Activated T-cell treated with anti-CD3 and anti-CD28 coated beads, Interleukin-2, amount 50 U/mL, for 72 hours (primary cell): ENCODE results near the gene SPANXN2. TPM values are rescaled to one million over a fixed set of nuclear protein-coding genes. Genes with fewer than 3 reads are reported as not detected.
"Not testable (repeated sequence)": the region's sequence is repeated elsewhere in the genome, so short reads cannot be mapped to it uniquely, and the experiment has no call there.

Source experiments
- ATAC-seq, 2 donors: fragments of 150-1000 bp; cut with Tn5 transposase; replicated peaks in 1 of 2; 2 replicates each; pipeline ENCODE4 v1.10.0; 2021; ENCODE audit warnings: moderate library complexity in 2 of 2, mild to moderate bottlenecking in 1 of 2
- DNase-seq, 2 donors: peaks; one replicate each; pipeline ENCODE4 v3.0.0; 2021 to 2022; ENCODE audit warnings: mixed read lengths in 1 of 2
- H3K27ac Mint-ChIP-seq: one replicate; pipeline ENCODE4 v1.8.0; 2022; ENCODE audit warnings: mild to moderate bottlenecking, moderate library complexity, mixed read lengths
- H3K27me3 Mint-ChIP-seq: one replicate; pipeline ENCODE4 v1.8.0; 2022; ENCODE audit warnings: low read depth, mixed read lengths
- H3K36me3 Mint-ChIP-seq, 2 donors: one replicate each; pipeline ENCODE4 v1.8.0; 2022; ENCODE audit warnings: mixed read lengths in 2 of 2, mild to moderate bottlenecking in 1 of 2; ENCODE audit not compliant: insufficient read depth in 2 of 2
- H3K4me1 Mint-ChIP-seq: one replicate; pipeline ENCODE4 v1.8.0; 2022; ENCODE audit warnings: low read depth, mixed read lengths
- H3K4me3 Mint-ChIP-seq, 2 donors: one replicate each; pipeline ENCODE4 v1.8.0; 2022; ENCODE audit warnings: mild to moderate bottlenecking in 2 of 2, mixed read lengths in 2 of 2, moderate library complexity in 2 of 2
- H3K9me3 Mint-ChIP-seq, 2 donors: one replicate each; pipeline ENCODE4 v1.8.0; 2022; ENCODE audit warnings: mixed read lengths in 2 of 2
- total RNA-seq, 2 donors: library from RNA; stranded (reverse); gene quantifications; one replicate each; pipeline ENCODE4 v1.2.3, GENCODE V29; 2022

SPANXN2 gene
- total RNA-seq: not detected

- peaks cover 30% of the 10 kb centered on the region for H3K27me3 Mint-ChIP-seq
- not testable (repeated sequence) for H3K36me3 Mint-ChIP-seq, H3K4me3 Mint-ChIP-seq, DNase-seq, H3K4me1 Mint-ChIP-seq, H3K27ac Mint-ChIP-seq, ATAC-seq
- H3K9me3 Mint-ChIP-seq: peaks cover 8 to 18% of the 10 kb centered on the region in 2 donors
Measured at GRCh38 chrX:143720652-143721051, at the start of gene SPANXN2. TSS of gene SPANXN2 (minus strand) at chrX:143720752. CDS start at chrX:143720668, 84 bp downstream.

GRCh38 chrX:143768976-143769375, 48.4 kb upstream of the SPANXN2 start:
- Mint-ChIP-seq H3K27me3 (no peaks in the 10 kb centered on the region), H3K9me3 (peaks cover 5 to 11% of the 10 kb centered on the region in 2 donors), H3K4me3 (no peak overlapping the region), H3K27ac (no peak overlapping the region), H3K36me3 (peaks cover 0 to 2% of the 10 kb centered on the region in 2 donors), H3K4me1 (no peaks in the 10 kb centered on the region)
- ATAC-seq (no peak), DNase-seq (no peak)

GRCh38 chrX:143767789-143768188, 47.2 kb upstream of the SPANXN2 start:
- H3K4me3 Mint-ChIP-seq, H3K4me1 Mint-ChIP-seq, DNase-seq, H3K27me3 Mint-ChIP-seq, H3K27ac Mint-ChIP-seq, ATAC-seq, H3K36me3 Mint-ChIP-seq, H3K9me3 Mint-ChIP-seq: not testable (repeated sequence)

DNA sequence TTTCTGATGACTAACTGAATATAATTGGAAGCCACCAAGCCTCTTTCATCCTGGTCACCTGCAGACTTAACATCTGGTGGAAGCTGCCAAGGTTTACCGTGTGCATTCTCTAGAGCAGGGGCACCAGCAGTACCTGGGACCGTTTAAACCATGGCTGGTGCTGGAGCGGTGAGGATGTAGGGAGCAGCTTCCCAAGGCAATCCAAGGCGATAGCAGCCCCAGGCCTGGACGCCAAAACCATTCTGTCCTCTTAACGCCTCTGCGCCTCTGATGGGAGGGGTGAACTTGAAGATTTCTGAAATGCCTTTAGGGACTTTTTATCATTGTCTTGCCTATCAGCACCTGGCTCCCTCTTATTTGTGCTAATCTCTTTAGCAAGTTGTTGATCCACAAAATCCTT, 37.3 kb upstream of the SPANXN2 start:
- Mint-ChIP-seq H3K4me3 (no peak overlapping the region), H3K9me3 (peaks cover 0 to 4% of the 10 kb centered on the region in 2 donors), H3K4me1 (no peaks in the 10 kb centered on the region), H3K27me3 (no peaks in the 10 kb centered on the region), H3K27ac (no peak overlapping the region), H3K36me3 (no peaks in the 10 kb centered on the region)
- no peak for DNase-seq
- no peak for ATAC-seq

DNA sequence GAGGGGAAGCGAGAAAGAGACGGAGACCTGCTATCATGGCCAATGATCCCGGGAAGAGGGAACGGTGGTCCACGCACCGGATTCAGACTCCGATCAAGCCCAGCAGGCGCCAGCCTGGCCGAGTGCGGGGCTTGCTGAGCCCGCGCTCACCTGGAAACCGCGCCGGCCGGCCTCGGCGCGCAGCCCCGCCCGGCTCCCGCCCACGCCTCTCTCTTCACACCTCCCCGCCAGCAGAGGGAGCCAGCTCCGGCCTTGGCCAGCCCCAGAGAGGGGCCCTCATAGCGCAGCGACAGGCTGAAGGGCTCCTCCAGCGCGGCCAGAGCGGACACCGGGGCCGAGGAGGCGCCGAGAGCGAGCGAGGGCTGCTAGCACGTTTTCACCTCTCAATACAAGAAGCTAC, 36.8 kb upstream of the SPANXN2 start:
- Mint-ChIP-seq H3K4me1 (no peaks in the 10 kb centered on the region), H3K27me3 (no peaks in the 10 kb centered on the region), H3K36me3 (no peaks in the 10 kb centered on the region), H3K9me3 (peaks cover 0 to 3% of the 10 kb centered on the region in 2 donors), H3K4me3 (no peak overlapping the region), H3K27ac (no peak overlapping the region)
- no peak for ATAC-seq
- DNase-seq: no peak

DNA sequence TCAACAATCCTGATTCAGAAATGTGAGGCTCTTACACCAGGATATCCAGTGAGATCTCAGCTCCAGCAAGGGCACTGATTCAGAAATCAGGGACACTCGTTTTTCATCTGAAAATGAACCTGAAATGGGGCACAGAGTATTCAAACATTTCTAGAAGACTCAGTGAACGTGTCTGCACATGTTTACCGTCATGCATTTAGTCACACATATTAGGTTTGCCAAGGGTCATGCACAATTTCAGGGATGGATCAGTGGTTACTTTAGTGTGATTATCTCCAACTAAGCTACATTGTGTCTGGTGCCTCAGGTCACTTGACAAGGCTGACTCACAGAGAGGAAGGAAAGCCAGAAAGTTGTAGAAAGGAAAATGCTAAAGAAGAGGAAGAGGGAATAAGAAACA, 33.6 kb upstream of the SPANXN2 start:
- Mint-ChIP-seq H3K36me3 (no peaks in the 10 kb centered on the region), H3K9me3 (peaks cover 0 to 3% of the 10 kb centered on the region in 2 donors), H3K4me1 (no peaks in the 10 kb centered on the region), H3K27me3 (no peaks in the 10 kb centered on the region), H3K27ac (no peak overlapping the region), H3K4me3 (no peak overlapping the region)
- no peak for ATAC-seq
- DNase-seq: no peak

DNA sequence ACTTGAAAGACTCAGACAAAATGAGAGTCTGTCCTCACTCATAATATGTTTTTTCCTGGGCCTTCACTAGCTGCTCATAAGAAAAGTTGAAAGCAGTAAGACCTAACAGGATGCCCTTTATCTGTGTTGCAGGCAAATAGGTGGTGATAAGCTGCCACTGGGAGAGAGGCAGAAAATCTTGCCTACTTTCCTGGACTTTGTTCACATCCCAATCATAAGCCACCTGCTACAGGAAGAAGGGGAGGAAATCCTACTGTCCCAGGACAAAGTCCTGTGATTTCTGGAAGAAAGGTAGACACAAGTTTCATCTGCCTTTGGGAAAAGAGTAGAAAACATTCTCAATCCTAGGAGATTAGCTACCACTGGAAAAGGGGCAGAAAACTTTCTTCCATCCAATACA, 13.3 kb upstream of the SPANXN2 start:
- Mint-ChIP-seq H3K4me1 (no peaks in the 10 kb centered on the region), H3K36me3 (no peaks in the 10 kb centered on the region), H3K27me3 (peaks cover 7% of the 10 kb centered on the region), H3K27ac (no peak overlapping the region), H3K4me3 (no peak overlapping the region), H3K9me3 (no peaks in the 10 kb centered on the region)
- DNase-seq (no peak), ATAC-seq (no peak)

GRCh38 chrX:143726296-143726695, 5.7 kb upstream of the SPANXN2 start:
- no peak for ATAC-seq
- no peak overlapping the region for H3K4me3 Mint-ChIP-seq
- no peak for DNase-seq
- H3K4me1 Mint-ChIP-seq: no peaks in the 10 kb centered on the region
- H3K27ac Mint-ChIP-seq: no peak overlapping the region
- H3K36me3 Mint-ChIP-seq: peaks cover 0 to 2% of the 10 kb centered on the region in 2 donors
- peaks cover 9% of the 10 kb centered on the region for H3K27me3 Mint-ChIP-seq
- peaks cover 2 to 8% of the 10 kb centered on the region in 2 donors for H3K9me3 Mint-ChIP-seq

DNA sequence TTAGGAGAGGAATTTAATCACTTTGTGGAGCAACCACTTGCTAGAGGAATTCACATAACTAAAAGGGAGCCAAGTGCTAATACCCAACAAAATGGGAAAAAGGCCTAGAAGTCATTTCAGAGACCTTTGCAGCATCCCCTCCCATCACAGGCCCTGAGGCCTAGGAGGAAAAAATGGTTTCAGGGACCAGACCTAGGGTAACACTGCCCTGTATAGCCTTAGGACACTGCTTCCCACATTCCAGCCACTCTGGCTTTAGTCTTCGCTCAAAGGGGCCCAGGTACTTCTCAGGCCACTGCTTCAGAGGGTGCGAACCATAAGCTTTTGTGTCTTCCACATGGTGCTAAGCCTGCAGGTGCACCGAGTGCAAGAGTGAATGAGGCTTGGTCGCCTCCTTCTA, 19.1 kb downstream of the SPANXN2 start:
- no peak overlapping the region for H3K27ac Mint-ChIP-seq

DNA sequence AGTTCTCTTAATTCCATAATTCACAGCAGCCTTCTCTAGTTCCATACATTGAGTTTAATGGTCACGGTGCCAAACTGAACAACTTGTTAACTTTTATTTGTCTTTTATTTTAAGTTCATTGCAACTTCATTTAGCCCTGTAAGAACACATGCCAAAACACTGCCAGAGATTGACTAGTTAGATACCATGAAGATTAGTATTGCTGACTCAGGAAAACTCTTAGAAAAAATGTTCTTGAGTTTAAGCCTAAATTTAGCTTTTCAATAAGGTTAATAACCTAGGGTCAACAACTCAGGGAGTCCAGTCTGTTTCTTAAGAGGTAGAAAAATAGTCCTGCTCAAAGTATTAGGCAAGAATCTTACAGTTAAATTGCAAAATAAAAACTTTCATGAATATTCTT, 25.7 kb downstream of the SPANXN2 start:
- DNase-seq: no peak
- Mint-ChIP-seq H3K9me3 (peaks cover 1 to 5% of the 10 kb centered on the region in 2 donors), H3K36me3 (no peaks in the 10 kb centered on the region), H3K4me3 (no peak overlapping the region), H3K4me1 (no peaks in the 10 kb centered on the region), H3K27me3 (peaks cover 4% of the 10 kb centered on the region), H3K27ac (no peak overlapping the region)
- no peak for ATAC-seq

More for the DNA sequence above, 19.1 kb downstream of the SPANXN2 start:
- Mint-ChIP-seq H3K4me3 (no peak overlapping the region), H3K4me1 (no peaks in the 10 kb centered on the region), H3K36me3 (no peaks in the 10 kb centered on the region), H3K27me3 (peaks cover 5% of the 10 kb centered on the region), H3K9me3 (peaks cover 8 to 9% of the 10 kb centered on the region in 2 donors)
- ATAC-seq (no peak), DNase-seq (no peak)

DNA sequence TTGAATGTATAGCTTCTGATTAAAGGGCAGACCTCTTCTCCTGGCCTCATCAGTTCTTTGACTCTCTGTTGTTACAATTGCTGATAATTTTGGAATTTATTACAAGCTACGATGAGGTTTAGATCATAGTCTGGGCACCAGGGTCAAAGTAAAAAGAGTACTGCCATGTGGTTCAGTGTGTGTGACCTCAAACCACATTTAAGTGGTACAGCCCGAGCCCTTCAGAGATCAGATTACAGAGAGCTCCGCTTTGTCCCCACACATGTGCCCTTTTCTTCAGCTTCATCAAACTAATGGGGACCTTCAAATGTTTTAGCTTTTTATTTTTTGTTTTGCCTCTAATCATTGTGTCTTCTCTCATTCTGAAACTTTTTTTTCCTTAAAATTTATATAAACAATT, 37.1 kb downstream of the SPANXN2 start:
- no peak overlapping the region for H3K27ac Mint-ChIP-seq
- H3K9me3 Mint-ChIP-seq: peaks cover 0 to 3% of the 10 kb centered on the region in 2 donors
- H3K4me1 Mint-ChIP-seq: no peaks in the 10 kb centered on the region
- ATAC-seq (no peak), DNase-seq (no peak)
- H3K36me3 Mint-ChIP-seq: no peaks in the 10 kb centered on the region
- no peak overlapping the region for H3K4me3 Mint-ChIP-seq
- peaks cover 7% of the 10 kb centered on the region for H3K27me3 Mint-ChIP-seq

GRCh38 chrX:143674926-143675325, 45.6 kb downstream of the SPANXN2 start:
- peaks cover 0 to 3% of the 10 kb centered on the region in 2 donors for H3K36me3 Mint-ChIP-seq
- H3K4me1 Mint-ChIP-seq: no peaks in the 10 kb centered on the region
- no peak for ATAC-seq
- DNase-seq: no peak
- no peak overlapping the region for H3K4me3 Mint-ChIP-seq
- H3K9me3 Mint-ChIP-seq: peaks cover 0 to 4% of the 10 kb centered on the region in 2 donors
- peaks cover 7% of the 10 kb centered on the region for H3K27me3 Mint-ChIP-seq
- H3K27ac Mint-ChIP-seq: no peak overlapping the region

DNA sequence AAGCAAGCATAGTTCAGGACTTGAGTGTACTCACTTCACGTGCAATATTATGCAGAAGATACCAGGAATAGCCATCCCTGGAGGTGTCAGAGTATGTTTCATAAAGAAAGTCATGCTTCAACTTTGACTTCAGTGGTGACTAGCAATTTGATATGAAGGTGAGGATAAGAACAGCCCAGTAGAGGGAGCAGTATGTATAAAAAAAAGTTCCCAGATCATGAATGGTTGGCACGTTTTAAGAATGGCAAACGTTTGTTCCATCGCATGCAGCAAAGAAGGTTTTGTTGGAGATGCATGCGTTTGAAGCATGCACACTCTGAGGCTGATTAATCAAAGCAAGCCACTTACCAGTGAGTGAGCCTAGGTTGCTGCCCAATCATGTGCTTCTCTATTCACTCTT, 51.2 kb downstream of the SPANXN2 start:
- H3K9me3 Mint-ChIP-seq: no peaks in the 10 kb centered on the region
- peaks cover 0 to 3% of the 10 kb centered on the region in 2 donors for H3K36me3 Mint-ChIP-seq
- no peak for ATAC-seq
- H3K4me3 Mint-ChIP-seq: no peak overlapping the region
- no peaks in the 10 kb centered on the region for H3K4me1 Mint-ChIP-seq
- DNase-seq: no peak
- no peak overlapping the region for H3K27ac Mint-ChIP-seq
- peaks cover 18% of the 10 kb centered on the region for H3K27me3 Mint-ChIP-seq

DNA sequence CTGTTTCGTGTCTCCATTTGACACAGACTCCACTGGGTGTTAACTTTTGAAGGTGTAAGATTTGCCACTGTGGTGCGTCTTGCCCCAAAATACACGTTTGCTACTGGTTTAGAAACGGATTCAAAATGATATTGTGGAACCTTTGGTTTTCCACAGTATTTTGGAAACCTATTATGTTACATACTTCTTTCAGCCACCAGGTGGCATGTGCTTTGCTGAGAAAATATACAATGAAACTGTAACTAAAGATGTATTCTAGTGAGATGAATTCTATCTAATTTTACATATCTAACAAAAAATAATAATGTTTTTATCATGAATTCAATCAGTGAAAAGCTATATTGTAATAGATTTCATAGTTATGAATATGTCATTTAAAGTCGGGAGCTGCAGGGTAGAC, 56.2 kb downstream of the SPANXN2 start:
- no peaks in the 10 kb centered on the region for H3K4me1 Mint-ChIP-seq

More for the DNA sequence above, 56.2 kb downstream of the SPANXN2 start:
- H3K9me3 Mint-ChIP-seq: peaks cover 0 to 1% of the 10 kb centered on the region in 2 donors
- no peak for ATAC-seq
- H3K27ac Mint-ChIP-seq: no peak overlapping the region
- no peak overlapping the region for H3K4me3 Mint-ChIP-seq
- no peak for DNase-seq
- no peaks in the 10 kb centered on the region for H3K36me3 Mint-ChIP-seq
- peaks cover 23% of the 10 kb centered on the region for H3K27me3 Mint-ChIP-seq
